Stimulated activated CD8-positive, alpha-beta memory T cell treated with anti-CD3 and anti-CD28 coated beads, Interleukin-2, amount 100 ng/mL, for 48 hours (primary cell): ENCODE data around the gene XPA.

ENCODE experiments used
- DNase-seq, 2 donors: peaks; one replicate each; pipeline ENCODE4 v3.0.0-alpha.2; 2020; ENCODE audit warnings: low read depth in 2 of 2

XPA gene

GRCh38 chr9:97658707-97659106 is 38.4 kb downstream of the XPA start:
- no peak for DNase-seq

DNA sequence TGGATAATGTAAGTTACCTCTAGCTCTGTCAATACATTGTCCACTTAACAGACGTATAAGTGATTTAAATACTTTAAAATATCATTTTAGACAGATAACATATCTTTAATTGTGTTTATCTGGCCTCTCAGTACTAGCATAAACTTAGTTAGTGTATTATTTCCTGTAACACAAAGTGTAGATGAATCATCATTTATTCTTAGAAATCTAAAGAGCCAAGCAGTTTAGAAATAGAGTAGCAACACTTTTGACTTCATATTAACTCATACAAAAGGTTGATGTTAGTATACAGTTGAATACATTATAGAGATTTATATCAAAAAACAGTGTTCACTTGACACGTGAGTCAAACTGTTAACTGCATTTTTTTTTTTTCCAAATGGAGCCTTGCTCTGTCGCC is 45.5 kb downstream of the XPA start:
- DNase-seq: no peak

DNA sequence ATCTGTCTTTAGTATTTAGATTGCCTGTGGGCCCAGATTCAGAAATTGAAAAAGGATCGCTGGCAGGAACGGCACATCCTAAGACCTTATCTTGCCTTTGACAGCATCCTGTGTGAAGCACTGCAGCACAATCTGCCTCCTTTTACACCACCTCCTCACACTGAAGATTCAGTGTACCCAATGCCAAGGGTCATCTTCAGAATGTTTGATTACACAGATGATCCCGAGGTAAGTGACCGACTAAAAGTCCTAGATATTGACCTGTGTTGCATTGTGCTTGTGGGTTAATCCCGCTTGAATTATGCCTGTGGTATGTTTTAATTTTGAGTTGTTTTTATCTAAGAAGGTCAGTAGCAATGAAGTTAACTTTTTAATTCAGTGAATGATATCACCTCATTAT is 49.1 kb downstream of the XPA start:
- no peak for DNase-seq

DNA sequence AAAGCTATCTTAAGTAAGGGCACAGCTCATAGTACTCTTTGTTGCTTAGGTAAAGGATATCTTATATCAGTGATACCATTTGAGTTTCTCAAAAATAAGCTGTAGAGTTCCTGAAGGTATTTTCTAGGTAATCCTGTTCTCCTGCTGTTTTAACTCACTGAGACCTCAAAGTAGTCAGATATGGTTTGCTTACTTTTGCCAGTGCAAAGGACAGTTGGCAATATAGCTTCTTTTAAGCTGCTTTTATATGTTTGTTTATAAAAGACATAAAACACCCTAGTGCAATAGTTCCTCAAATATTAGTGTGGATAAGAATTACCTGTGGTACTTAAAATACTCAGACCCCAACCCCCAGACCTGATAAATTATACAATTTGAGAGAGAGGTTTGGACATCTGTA is 51.4 kb downstream of the XPA start:
- no peak for DNase-seq

- DNase-seq: no peak
Measured at GRCh38 chr9:97640325-97640724, 56.8 kb downstream of the XPA start.

GRCh38 chr9:97638666-97639065 is 58.5 kb downstream of the XPA start:
- DNase-seq: no peak

DNA sequence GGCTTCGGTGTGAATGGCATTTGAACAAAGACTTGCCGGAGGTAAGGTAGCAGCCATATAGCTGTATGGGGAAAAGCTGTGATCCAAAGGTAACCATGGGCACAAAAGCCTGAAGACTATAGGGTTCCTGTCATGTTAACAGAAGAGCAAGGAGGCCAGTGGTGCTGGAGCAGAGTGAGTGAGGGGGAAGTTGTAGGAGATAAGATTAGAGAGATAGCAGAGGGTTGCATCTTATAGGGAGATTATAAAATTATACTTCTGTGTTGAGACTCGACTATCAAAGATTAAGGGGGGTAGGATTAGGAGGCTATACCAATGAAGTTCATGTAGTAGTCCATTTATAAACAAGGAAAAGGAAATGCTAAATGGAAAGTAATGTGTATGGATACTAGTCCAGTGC is 60.2 kb downstream of the XPA start:
- no peak for DNase-seq

- DNase-seq: no peak
Measured at GRCh38 chr9:97635026-97635425, 62.1 kb downstream of the XPA start.

DNA sequence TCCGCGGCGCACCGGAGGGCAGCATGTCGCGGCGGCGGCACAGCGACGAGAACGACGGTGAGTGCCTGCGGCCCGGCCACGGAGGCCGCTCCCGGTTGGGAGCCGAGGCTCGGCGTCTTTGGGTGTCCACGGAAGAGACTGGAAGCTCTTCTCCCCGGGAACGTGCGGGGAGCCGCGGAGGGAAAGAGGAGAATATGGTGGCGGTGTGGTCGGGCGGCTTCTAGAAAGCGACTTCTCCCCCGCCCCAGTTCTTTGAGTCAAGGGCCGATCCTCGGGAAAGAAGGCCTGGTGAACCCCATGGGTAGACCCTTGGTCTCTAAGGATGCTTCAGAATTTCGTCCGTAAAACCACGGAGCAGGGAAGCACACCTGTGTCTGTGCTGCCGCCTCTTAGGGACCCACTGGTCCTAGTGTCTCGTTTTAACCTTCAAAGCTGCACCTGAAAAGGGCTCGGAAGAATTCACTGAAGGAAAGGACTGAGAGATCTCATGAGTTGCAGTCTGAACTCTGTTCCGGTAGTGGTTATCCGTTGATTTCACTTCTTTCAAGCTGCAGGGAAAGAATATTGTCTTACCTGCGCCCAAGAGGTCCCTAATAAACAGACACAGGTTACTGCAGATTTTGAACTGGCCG is 63.2 kb downstream of the XPA start:
- DNase-seq: no peak

- DNase-seq: peak; percentile 87 to 92
Measured at GRCh38 chr9:97632985-97633858, 63.9 kb downstream of the XPA start, which contains the start of the genes NCBP1 and TSTD2. Gene NCBP1 (plus strand): TSS chr9:97633821. CDS start chr9:97633882, 61 bp downstream. Gene TSTD2 (minus strand): TSS chr9:97633368. CDS start chr9:97627562, 5,806 bp downstream.

DNA sequence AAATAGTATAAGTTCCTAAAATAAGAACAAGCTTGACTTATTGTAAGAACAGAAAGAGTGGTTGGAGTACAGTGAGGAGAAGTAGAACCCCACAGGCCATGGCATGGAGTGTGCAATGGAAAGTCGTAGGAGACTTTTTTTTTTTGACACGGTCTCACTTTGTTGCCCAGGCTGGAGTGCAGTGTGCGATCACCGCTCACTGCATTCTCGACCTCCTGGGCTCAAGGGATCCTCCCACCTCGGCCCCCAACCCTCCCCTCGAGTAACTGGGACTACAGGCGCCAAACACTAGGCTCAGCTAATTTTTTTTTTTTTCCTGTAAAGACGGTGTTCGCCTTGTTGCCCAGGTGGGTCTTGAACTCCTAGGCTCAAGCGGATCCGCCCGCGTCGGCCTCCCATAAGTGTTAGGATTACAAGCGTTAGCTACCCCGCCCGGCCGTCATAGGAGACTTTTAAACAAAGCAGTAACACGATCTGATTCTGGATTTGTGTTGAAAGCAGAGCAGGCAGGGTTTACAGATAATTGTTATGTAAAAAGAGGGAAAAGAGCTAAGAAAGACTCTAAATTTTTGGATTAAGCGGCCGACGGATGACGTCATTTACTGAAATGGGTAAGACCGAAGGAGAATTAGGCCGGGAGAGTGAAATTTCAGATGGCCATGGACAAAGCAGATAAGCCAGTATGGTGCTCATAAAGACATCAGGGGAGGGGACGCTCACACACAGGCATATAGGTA is 64.7 kb downstream of the XPA start:
- DNase-seq: peak in 1 of 2 donors; percentile 3

GRCh38 chr9:97630591-97630990 is 66.5 kb downstream of the XPA start:
- no peak for DNase-seq

DNA sequence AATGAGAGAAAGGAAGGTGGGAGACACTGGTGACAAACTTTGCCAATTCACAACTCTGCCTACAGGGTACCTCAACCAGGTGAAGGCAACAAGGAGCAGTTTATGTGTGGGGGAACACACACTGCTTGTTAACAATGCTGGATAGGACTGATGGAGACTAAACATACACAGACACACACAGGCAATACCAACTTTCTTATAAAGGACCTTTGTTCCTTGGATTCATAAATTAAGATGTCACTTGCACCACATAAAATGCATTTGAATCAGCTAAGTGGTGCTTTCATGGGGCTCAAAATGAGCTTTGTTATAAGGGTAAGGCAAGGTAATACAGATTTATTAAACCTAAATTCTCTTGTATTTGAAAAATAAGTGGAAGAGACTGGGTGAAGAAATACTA is 68.0 kb downstream of the XPA start:
- DNase-seq: no peak

DNA sequence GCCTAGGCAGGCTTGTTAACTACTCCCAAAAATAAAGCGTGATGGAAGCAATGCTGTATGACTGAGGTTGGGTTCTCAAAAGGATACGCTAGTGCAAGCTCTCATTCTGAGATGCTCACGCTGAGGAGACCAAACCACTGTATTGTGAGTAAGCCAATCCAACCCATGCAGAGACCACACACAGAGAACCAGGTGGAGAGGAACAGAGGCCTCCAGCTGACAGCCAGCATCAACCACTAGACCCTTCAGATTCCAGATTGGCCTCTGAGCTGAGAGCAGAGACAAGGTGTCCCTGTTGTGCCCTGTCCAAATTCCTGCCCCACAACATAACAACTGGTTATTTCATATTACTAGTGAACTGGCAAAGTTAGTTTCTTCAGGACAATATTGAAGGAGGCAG is 68.5 kb downstream of the XPA start:
- DNase-seq: no peak

- DNase-seq: no peak
Measured at GRCh38 chr9:97627624-97628023, 69.5 kb downstream of the XPA start.

DNA sequence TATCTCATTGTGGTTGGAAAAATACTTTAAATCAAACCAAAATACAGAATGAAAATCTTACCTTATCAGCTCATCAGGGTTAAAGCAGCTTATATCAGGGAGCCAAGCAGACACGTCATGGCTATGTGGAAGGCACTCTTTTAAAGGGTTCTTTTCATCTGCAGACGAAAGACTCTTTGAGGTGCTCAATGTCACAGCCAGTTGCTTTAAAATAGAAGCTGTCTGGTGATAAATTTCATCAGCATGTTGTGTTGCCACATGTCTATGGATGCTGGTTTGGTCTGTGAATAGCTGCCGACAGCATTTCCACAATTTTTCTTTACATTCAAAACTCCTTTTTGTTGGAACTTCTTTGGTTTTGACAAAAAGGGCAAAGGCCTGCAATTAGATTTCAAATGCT is 71.5 kb downstream of the XPA start:
- DNase-seq: no peak
